CD14-positive monocyte (primary cell): Measurements from ENCODE around the gene OR5D18. TPM values are rescaled to one million over a fixed set of nuclear protein-coding genes. Genes with fewer than 3 reads are reported as not detected.

Experiments
- DNase-seq, 3 donors: peaks; one replicate each; pipeline ENCODE4 v3.0.0-alpha.2; 2011 to 2022
- H2AFZ ChIP-seq: 2 replicates; pipeline ENCODE4 v1.6.0; 2012; ENCODE audit warnings: mild to moderate bottlenecking, low read depth, low read length, inconsistent platforms; ENCODE audit not compliant: insufficient read depth, poor library complexity, severe bottlenecking
- H3K27ac ChIP-seq, 2 donors: 1 replicate in 1 of 2; 2 replicates in 1 of 2; pipeline ENCODE4 v1.5.1; 2012 to 2013; ENCODE audit warnings: low read length in 2 of 2, control low read depth in 1 of 2, inconsistent platforms in 1 of 2, low read depth in 1 of 2, mild to moderate bottlenecking in 1 of 2
- H3K27me3 ChIP-seq, 2 donors: one replicate each; pipeline versions ENCODE4 v1.6.0 to v1.6.1; 2011 to 2013; ENCODE audit warnings: low read length in 2 of 2; ENCODE audit not compliant: control insufficient read depth in 2 of 2, insufficient read depth in 2 of 2
- H3K36me3 ChIP-seq, 2 donors: replicated peaks in 1 of 2; 1 replicate in 1 of 2; 2 replicates in 1 of 2; pipeline versions ENCODE4 v1.5.1 to v1.6.1; 2012 to 2013; ENCODE audit warnings: low read length in 2 of 2, control low read depth in 1 of 2, inconsistent platforms in 1 of 2, mild to moderate bottlenecking in 1 of 2; ENCODE audit not compliant: insufficient read depth in 2 of 2, control insufficient read depth in 1 of 2
- H3K4me1 ChIP-seq, 2 donors: 1 replicate in 1 of 2; 2 replicates in 1 of 2; pipeline versions ENCODE4 v1.5.1 to v1.6.1; 2012 to 2013; ENCODE audit warnings: low read length in 2 of 2, control low read depth in 1 of 2, inconsistent platforms in 1 of 2, mild to moderate bottlenecking in 1 of 2, moderate library complexity in 1 of 2; ENCODE audit not compliant: insufficient read depth in 2 of 2, control insufficient read depth in 1 of 2
- H3K4me2 ChIP-seq: replicated peaks from 2 replicates; pipeline ENCODE3; 2012; ENCODE audit warnings: low read length, moderate library complexity, mild to moderate bottlenecking; ENCODE audit not compliant: poor library complexity, severe bottlenecking; ENCODE audit errors: extremely low read depth
- H3K4me3 ChIP-seq, 3 experiments: fragments of 200-600 bp in 1 of 3; sonication (generic) in 1 of 3; replicated peaks in 1 of 3; 1 replicate in 2 of 3; 2 replicates in 1 of 3; pipeline ENCODE4 v1.5.1; 2011 to 2013; ENCODE audit warnings: low read length in 3 of 3, mild to moderate bottlenecking in 3 of 3, control low read depth in 2 of 3, low read depth in 2 of 3, inconsistent platforms in 1 of 3, moderate library complexity in 1 of 3
- H3K79me2 ChIP-seq: 2 replicates; pipeline ENCODE4 v1.6.0; 2012; ENCODE audit warnings: mild to moderate bottlenecking, control low read depth, inconsistent platforms, low read length, moderate library complexity; ENCODE audit not compliant: insufficient read depth
- H3K9ac ChIP-seq: 2 replicates; pipeline ENCODE4 v1.6.0; 2017; ENCODE audit warnings: low read length, mild to moderate bottlenecking; ENCODE audit not compliant: insufficient read depth, poor library complexity, severe bottlenecking
- H3K9me3 ChIP-seq, 2 donors: replicated peaks in 1 of 2; 1 replicate in 1 of 2; 2 replicates in 1 of 2; pipeline versions ENCODE4 v1.5.1 to v1.6.1; 2012 to 2013; ENCODE audit warnings: low read length in 2 of 2, control low read depth in 1 of 2; ENCODE audit not compliant: control insufficient read depth in 1 of 2, insufficient read depth in 1 of 2
- H4K20me1 ChIP-seq: 2 replicates; pipeline ENCODE4 v1.6.0; 2012; ENCODE audit warnings: mild to moderate bottlenecking, low read length, control low read depth, moderate library complexity; ENCODE audit not compliant: insufficient read depth
- H3K27ac Mint-ChIP-seq, 7 donors: one replicate each; pipeline ENCODE4 v1.8.0; 2020; ENCODE audit warnings: mild to moderate bottlenecking in 7 of 7, mixed read lengths in 7 of 7, moderate library complexity in 6 of 7, inconsistent platforms in 2 of 7
- H3K27me3 Mint-ChIP-seq, 3 donors: one replicate each; pipeline ENCODE4 v1.8.0; 2021 to 2022; ENCODE audit warnings: low read depth in 3 of 3, mild to moderate bottlenecking in 3 of 3, mixed read lengths in 3 of 3, moderate library complexity in 3 of 3, inconsistent platforms in 1 of 3
- H3K36me3 Mint-ChIP-seq, 2 donors: one replicate each; pipeline ENCODE4 v1.8.0; 2020; ENCODE audit warnings: mixed read lengths in 2 of 2, inconsistent platforms in 1 of 2, mild to moderate bottlenecking in 1 of 2
- H3K4me1 Mint-ChIP-seq: one replicate; pipeline ENCODE4 v1.8.0; 2020; ENCODE audit warnings: mild to moderate bottlenecking, mixed read lengths
- H3K4me3 Mint-ChIP-seq, 2 donors: one replicate each; pipeline ENCODE4 v1.8.0; 2020; ENCODE audit warnings: mild to moderate bottlenecking in 2 of 2, mixed read lengths in 2 of 2, moderate library complexity in 1 of 2
- H3K9me3 Mint-ChIP-seq, 7 donors: one replicate each; pipeline ENCODE4 v1.8.0; 2020 to 2022; ENCODE audit warnings: mixed read lengths in 7 of 7, mild to moderate bottlenecking in 6 of 7, moderate library complexity in 6 of 7, inconsistent platforms in 2 of 7
- CTCF ChIP-seq: fragments of 200-600 bp; IDR thresholded peaks from one replicate; pipeline ENCODE4 v1.8.0; 2022; ENCODE audit warnings: antibody characterized with exemption, mild to moderate bottlenecking
- WGBS: methylation state at CpG from one replicate; pipeline ENCODE4 v1.1.5; 2013; ENCODE audit warnings: missing lambda C conversion rate; ENCODE audit not compliant: insufficient coverage; 5-methylcytosine and 5-hydroxymethylcytosine counted together
- intact Hi-C, 2 donors: fragments of 100-400 bp; cut with micrococcal nuclease; formaldehyde crosslinking; loops; one replicate each; pipeline versions ENCODE4 v1.15.0 to v1.15.1; 2023
- polyA plus RNA-seq, 3 donors: library from polyadenylated mRNA; depleted of rRNA in 1 of 3; unstranded in 2 of 3; stranded (reverse) in 1 of 3; fragments of 300-500 nt in 2 of 3; fragments of >200 nt in 1 of 3; fragmentation: Illumina TruSeq in 2 of 3; gene quantifications; 1 replicate in 2 of 3; 2 replicates in 1 of 3; pipeline ENCODE4 v1.2.3, GENCODE V29; 2012 to 2021

The OR5D18 gene
- polyA plus RNA-seq, 3 donors = not detected

- H3K9me3 Mint-ChIP-seq = peaks cover 2 to 10% (median 5%) of the 10 kb centered on the region in 7 donors
- intact Hi-C loops = no loop called here
- no peak for TF ChIP-seq CTCF
- Histone ChIP-seq H3K4me1 (no peaks in the 10 kb centered on the region), H3K79me2 (no peaks in the 10 kb centered on the region), H3K4me2 (no peak within 1 kb of the TSS), H3K27me3 (no peaks in the 10 kb centered on the region), H3K27ac (no peak within 1 kb of the TSS), H3K9ac (no peak within 1 kb of the TSS), H4K20me1 (no peaks in the 10 kb centered on the region), H2AFZ (no peak within 1 kb of the TSS), H3K4me3 (no peak within 1 kb of the TSS), H3K9me3 (peaks cover 3 to 4% of the 10 kb centered on the region in 2 donors), H3K36me3 (no peaks in the 10 kb centered on the region)
- no peak for DNase-seq
- H3K27ac Mint-ChIP-seq = no peak within 1 kb of the TSS
- no peak within 1 kb of the TSS for H3K4me3 Mint-ChIP-seq
- H3K27me3 Mint-ChIP-seq = no peaks in the 10 kb centered on the region
- no peaks in the 10 kb centered on the region for H3K36me3 Mint-ChIP-seq
- no peaks in the 10 kb centered on the region for H3K4me1 Mint-ChIP-seq
Measured at GRCh38 chr11:55795256-55795655, 24.2 kb upstream of the OR5D18 start, which contains the start of gene OR5D14. Gene OR5D14 (plus strand): TSS chr11:55795556. CDS start chr11:55795556, 0 bp downstream.

- Histone ChIP-seq H3K27ac (no peak overlapping the region), H3K9me3 (peaks cover 20 to 30% of the 10 kb centered on the region in 2 donors), H3K9ac (no peak overlapping the region), H3K4me3 (no peak overlapping the region), H3K4me1 (no peaks in the 10 kb centered on the region), H2AFZ (no peak overlapping the region), H3K79me2 (no peaks in the 10 kb centered on the region), H3K27me3 (no peaks in the 10 kb centered on the region), H4K20me1 (no peaks in the 10 kb centered on the region), H3K36me3 (no peaks in the 10 kb centered on the region), H3K4me2 (no peak overlapping the region)
- Mint-ChIP-seq H3K4me1 (no peaks in the 10 kb centered on the region), H3K27ac (no peak overlapping the region), H3K36me3 (no peaks in the 10 kb centered on the region), H3K4me3 (no peak overlapping the region), H3K27me3 (no peaks in the 10 kb centered on the region), H3K9me3 (peaks cover 6 to 15% (median 10%) of the 10 kb centered on the region in 7 donors)
- no CpG with 5 or more reads among the region's 1 CpG for WGBS
- DNase-seq = no peak
- intact Hi-C loops = no loop called here
- no peak for TF ChIP-seq CTCF
Measured at GRCh38 chr11:55806248-55806647, 13.2 kb upstream of the OR5D18 start.
